Activated naive CD4-positive, alpha-beta T cell treated with anti-CD3 and anti-CD28 coated beads, Interleukin-2, amount 50 U/mL, for 72 hours (primary cell): ENCODE measurements around the gene SCAF11. TPM values are rescaled to one million over a fixed set of nuclear protein-coding genes. Genes with fewer than 3 reads are reported as not detected.
"Not testable (repeated sequence)": the region's sequence is repeated elsewhere in the genome, so short reads cannot be mapped to it uniquely, and the experiment has no call there.

Source experiments
- ATAC-seq, 2 donors: fragments of 150-1000 bp; cut with Tn5 transposase; 2 replicates each; pipeline ENCODE4 v1.10.0; 2021; ENCODE audit warnings: mild to moderate bottlenecking in 2 of 2, moderate library complexity in 2 of 2
- DNase-seq, 2 donors: peaks; one replicate each; pipeline ENCODE4 v3.0.0; 2021 to 2022; ENCODE audit warnings: low spot score in 2 of 2
- H3K27ac Mint-ChIP-seq, 2 donors: one replicate each; pipeline ENCODE4 v1.8.0; 2022; ENCODE audit warnings: mild to moderate bottlenecking in 2 of 2, mixed read lengths in 2 of 2
- H3K36me3 Mint-ChIP-seq, 2 donors: one replicate each; pipeline ENCODE4 v1.8.0; 2022; ENCODE audit warnings: mixed read lengths in 2 of 2
- H3K9me3 Mint-ChIP-seq, 2 donors: one replicate each; pipeline ENCODE4 v1.8.0; 2022; ENCODE audit warnings: mixed read lengths in 2 of 2
- total RNA-seq, 2 donors: library from RNA; stranded (reverse); gene quantifications; one replicate each; pipeline ENCODE4 v1.2.3, GENCODE V29; 2022

Gene SCAF11, protein sequence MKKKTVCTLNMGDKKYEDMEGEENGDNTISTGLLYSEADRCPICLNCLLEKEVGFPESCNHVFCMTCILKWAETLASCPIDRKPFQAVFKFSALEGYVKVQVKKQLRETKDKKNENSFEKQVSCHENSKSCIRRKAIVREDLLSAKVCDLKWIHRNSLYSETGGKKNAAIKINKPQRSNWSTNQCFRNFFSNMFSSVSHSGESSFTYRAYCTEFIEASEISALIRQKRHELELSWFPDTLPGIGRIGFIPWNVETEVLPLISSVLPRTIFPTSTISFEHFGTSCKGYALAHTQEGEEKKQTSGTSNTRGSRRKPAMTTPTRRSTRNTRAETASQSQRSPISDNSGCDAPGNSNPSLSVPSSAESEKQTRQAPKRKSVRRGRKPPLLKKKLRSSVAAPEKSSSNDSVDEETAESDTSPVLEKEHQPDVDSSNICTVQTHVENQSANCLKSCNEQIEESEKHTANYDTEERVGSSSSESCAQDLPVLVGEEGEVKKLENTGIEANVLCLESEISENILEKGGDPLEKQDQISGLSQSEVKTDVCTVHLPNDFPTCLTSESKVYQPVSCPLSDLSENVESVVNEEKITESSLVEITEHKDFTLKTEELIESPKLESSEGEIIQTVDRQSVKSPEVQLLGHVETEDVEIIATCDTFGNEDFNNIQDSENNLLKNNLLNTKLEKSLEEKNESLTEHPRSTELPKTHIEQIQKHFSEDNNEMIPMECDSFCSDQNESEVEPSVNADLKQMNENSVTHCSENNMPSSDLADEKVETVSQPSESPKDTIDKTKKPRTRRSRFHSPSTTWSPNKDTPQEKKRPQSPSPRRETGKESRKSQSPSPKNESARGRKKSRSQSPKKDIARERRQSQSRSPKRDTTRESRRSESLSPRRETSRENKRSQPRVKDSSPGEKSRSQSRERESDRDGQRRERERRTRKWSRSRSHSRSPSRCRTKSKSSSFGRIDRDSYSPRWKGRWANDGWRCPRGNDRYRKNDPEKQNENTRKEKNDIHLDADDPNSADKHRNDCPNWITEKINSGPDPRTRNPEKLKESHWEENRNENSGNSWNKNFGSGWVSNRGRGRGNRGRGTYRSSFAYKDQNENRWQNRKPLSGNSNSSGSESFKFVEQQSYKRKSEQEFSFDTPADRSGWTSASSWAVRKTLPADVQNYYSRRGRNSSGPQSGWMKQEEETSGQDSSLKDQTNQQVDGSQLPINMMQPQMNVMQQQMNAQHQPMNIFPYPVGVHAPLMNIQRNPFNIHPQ (N-terminal part only)
- total RNA-seq, result 100 to 1,000 TPM; 121 to 123 TPM

DNA sequence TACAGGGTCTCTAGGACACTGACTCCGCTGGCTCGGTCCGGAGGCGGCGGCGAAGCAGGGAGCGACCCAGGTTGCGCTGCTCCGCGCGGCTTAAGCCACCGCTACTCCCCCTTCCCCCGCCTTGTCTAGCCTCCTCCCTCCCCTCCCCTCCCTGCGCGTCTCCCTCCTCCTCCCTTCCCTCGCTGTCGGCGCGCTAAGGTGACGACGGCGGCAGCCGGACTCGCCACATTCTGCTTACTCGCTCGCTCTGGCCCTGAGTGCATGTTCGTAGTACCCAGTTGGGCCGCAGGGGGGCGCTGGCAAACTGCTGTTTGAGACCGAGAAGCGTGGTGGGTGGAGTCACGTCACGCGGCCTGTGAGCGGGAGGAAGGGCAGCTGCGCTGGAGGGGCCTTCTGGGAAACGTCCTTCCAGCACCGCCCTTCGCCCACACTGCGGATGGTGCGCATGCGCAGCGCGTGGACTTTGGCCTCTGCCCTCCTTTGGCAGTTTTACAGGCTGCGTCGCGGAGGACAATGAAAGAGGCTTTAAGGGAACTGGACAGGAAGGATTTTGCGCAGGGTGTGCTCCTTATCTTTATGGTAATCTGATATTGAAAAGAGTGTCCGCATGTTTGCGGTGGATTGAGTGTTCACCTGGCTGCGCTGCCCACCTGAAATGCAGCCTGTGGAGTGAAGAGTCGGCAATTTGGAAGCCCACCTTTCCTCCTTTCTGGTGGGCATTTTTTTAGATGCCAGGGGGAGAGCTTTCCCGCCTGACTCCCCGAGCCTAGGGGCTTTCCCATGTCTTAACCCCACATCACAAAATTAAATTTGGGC lies at the start of gene SCAF11:
TSS of gene SCAF11 (minus strand) at position 107 of the 816 bp plus-strand sequence. CDS start 26,407 bp downstream, outside the sequence.
- H3K36me3 Mint-ChIP-seq, result peaks cover 30 to 34% of the 10 kb centered on the region in 2 donors
- ATAC-seq (peak; percentile 84 to 87), DNase-seq (peak; percentile 100)
- H3K9me3 Mint-ChIP-seq, result peaks cover 0 to 12% of the 10 kb centered on the region in 2 donors
- peak within 1 kb of the TSS; percentile 92 to 100 for H3K27ac Mint-ChIP-seq

GRCh38 chr12:46037066-46037465 lies 46.7 kb upstream of the SCAF11 start:
- H3K9me3 Mint-ChIP-seq, ATAC-seq, DNase-seq, H3K27ac Mint-ChIP-seq: not testable (repeated sequence)
- H3K36me3 Mint-ChIP-seq, result peaks cover 7 to 15% of the 10 kb centered on the region in 2 donors

DNA sequence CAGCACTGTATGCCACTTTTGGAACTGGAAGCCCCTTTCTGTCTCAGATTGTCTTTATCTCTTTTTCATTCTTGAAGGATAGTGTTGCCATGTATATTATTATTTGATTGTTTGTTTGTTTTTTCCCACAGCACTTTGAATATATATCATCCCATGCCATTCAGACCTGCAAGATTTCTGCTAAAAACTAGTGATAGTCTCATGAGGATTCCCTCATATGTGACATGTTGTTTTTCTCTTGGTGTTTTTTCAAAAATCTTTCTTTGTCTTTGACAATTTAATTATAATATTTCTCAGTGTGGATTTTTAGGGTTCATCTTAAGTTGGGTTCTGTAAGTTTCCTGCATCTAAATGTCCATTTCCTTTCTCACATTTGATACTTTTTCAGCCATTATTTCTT lies 36.8 kb upstream of the SCAF11 start:
- Mint-ChIP-seq H3K9me3 (peaks cover 26 to 31% of the 10 kb centered on the region in 2 donors), H3K27ac (no peak overlapping the region), H3K36me3 (peaks cover 34 to 53% of the 10 kb centered on the region in 2 donors)
- no peak for ATAC-seq
- no peak for DNase-seq

GRCh38 chr12:46024099-46024498 lies 33.7 kb upstream of the SCAF11 start:
- H3K9me3 Mint-ChIP-seq, result peaks cover 29 to 37% of the 10 kb centered on the region in 2 donors
- ATAC-seq, result no peak
- no peak for DNase-seq
- no peak overlapping the region for H3K27ac Mint-ChIP-seq
- peaks cover 39 to 57% of the 10 kb centered on the region in 2 donors for H3K36me3 Mint-ChIP-seq

DNA sequence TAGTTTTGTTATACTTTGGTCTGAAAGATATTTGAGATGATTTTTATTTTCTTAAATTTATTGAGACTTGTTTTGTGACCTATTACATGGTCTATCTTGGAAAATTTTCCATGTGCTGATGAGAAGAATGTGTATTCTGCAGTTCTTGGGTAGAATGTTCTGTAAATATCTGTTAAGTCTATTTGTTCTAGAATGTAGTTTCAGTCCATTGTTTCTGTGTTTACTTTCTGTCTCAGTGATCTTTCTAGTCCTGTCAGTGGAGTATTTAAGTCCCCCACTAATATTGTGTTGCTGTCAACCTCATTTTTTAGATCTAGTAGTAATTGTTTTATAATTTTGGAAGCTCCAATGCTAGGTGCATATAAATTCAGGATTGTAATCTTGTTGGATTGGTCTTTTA lies 30.4 kb upstream of the SCAF11 start:
- ATAC-seq (no peak), DNase-seq (no peak)
- Mint-ChIP-seq H3K27ac (no peak overlapping the region), H3K9me3 (peaks cover 16 to 18% of the 10 kb centered on the region in 2 donors), H3K36me3 (peaks cover 19 to 30% of the 10 kb centered on the region in 2 donors)

DNA sequence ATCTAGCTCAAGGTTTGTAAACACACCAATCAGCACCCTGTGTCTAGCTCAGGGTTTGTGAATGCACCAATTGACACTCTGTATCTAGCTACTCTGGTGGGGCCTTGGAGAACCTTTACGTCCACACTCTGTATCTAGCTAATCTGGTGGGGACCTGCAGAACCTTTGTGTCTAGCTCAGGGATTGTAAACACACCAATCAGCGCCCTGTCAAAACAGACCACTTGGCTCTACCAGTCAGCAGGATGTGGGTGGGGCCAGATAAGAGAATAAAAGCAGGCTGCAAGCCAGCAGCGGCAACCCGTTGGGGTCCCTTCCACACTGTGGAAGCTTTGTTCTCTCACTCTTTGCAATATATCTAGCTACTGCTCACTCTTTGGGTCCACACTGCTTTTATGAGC lies 28.3 kb upstream of the SCAF11 start:
- not testable (repeated sequence) for H3K27ac Mint-ChIP-seq

GRCh38 chr12:46017866-46018375 lies 27.5 kb upstream of the SCAF11 start:
- not testable (repeated sequence) for H3K27ac Mint-ChIP-seq, ATAC-seq, DNase-seq
- peaks cover 14 to 19% of the 10 kb centered on the region in 2 donors for H3K36me3 Mint-ChIP-seq
- peaks cover 7 to 13% of the 10 kb centered on the region in 2 donors for H3K9me3 Mint-ChIP-seq

More for the DNA sequence above, 28.3 kb upstream of the SCAF11 start:
- not testable (repeated sequence) for DNase-seq, ATAC-seq
- Mint-ChIP-seq H3K36me3 (peaks cover 14 to 19% of the 10 kb centered on the region in 2 donors), H3K9me3 (peaks cover 7 to 13% of the 10 kb centered on the region in 2 donors)

DNA sequence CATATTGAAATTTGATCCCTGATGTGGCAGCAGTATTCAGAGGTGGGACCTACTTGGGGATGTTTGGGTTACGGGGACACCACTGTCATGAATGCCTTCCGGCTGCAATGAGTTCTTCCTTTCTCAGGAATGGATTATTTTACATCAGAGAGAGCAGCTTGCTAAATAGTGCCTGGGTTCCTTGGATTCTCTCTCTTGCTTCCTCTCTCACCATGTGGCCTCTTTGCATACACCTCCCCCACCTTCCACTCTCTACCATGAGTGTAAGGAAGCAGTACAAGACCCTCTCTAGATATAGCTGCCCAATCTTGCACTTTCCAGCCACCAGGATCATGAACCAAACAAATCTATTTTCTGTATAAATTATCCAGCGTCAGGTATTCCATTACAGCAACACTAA lies 15.4 kb upstream of the SCAF11 start:
- ATAC-seq, result no peak
- Mint-ChIP-seq H3K9me3 (no peaks in the 10 kb centered on the region), H3K36me3 (no peaks in the 10 kb centered on the region), H3K27ac (no peak overlapping the region)
- no peak for DNase-seq

DNA sequence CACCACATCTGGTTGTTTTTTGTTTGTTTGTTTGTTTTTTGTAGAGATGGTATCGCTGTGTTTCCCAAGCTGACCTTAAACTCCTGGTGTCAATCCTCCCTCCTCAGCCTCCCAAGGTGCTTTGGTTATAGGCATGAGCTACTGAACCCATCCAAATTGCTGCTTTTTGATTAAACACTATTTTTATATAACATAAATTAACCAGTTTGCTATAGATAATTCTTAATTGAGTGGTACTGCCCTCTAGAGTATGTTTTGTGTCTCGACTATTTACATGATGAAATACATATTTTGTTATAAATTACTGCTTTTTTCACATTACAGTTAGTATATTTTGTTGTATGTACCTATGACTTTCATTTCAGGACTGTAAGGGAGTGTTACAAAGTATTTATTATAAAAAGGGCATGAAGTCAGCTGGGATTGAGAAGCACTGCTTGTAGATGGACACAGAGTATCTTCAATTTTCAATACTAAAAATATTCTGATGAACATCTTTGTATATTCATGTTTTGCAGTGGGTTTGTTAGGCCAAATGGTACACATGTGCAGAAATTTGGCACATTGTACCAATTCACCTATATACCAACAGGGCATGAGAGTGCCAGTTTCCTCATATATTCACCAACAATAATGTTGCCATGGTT lies 14.9 kb upstream of the SCAF11 start:
- Mint-ChIP-seq H3K36me3 (no peaks in the 10 kb centered on the region), H3K27ac (no peak overlapping the region), H3K9me3 (no peaks in the 10 kb centered on the region)
- ATAC-seq, result no peak
- no peak for DNase-seq

DNA sequence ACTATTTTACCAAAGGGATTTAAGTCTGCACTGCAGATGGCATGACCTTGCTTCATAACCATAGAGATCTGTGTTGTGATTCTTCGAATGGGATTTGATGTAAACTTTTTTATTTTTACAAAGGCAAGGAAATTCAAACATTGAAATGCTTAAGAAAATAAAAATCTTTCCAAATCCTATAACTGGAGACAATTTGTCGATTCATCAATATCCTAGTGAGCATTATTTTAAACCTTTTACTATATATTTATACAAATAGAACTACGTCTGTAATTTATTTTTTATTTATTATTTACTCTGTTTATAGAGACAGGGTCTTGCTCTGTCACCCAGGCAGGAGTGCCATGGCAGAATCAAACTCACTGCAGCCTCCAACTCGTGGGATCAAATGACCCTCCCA lies 14.3 kb upstream of the SCAF11 start:
- H3K27ac Mint-ChIP-seq, result no peak overlapping the region
- no peak for DNase-seq
- no peak for ATAC-seq
- no peaks in the 10 kb centered on the region for H3K36me3 Mint-ChIP-seq
- H3K9me3 Mint-ChIP-seq, result no peaks in the 10 kb centered on the region

- not testable (repeated sequence) for ATAC-seq, H3K9me3 Mint-ChIP-seq, H3K27ac Mint-ChIP-seq, H3K36me3 Mint-ChIP-seq, DNase-seq
Observed at GRCh38 chr12:46000076-46000475, 9.7 kb upstream of the SCAF11 start.

- DNase-seq (no peak), ATAC-seq (no peak)
- Mint-ChIP-seq H3K36me3 (peaks cover 12 to 17% of the 10 kb centered on the region in 2 donors), H3K9me3 (no peaks in the 10 kb centered on the region), H3K27ac (no peak overlapping the region)
Observed at GRCh38 chr12:45994736-45995135, 4.4 kb upstream of the SCAF11 start.

DNA sequence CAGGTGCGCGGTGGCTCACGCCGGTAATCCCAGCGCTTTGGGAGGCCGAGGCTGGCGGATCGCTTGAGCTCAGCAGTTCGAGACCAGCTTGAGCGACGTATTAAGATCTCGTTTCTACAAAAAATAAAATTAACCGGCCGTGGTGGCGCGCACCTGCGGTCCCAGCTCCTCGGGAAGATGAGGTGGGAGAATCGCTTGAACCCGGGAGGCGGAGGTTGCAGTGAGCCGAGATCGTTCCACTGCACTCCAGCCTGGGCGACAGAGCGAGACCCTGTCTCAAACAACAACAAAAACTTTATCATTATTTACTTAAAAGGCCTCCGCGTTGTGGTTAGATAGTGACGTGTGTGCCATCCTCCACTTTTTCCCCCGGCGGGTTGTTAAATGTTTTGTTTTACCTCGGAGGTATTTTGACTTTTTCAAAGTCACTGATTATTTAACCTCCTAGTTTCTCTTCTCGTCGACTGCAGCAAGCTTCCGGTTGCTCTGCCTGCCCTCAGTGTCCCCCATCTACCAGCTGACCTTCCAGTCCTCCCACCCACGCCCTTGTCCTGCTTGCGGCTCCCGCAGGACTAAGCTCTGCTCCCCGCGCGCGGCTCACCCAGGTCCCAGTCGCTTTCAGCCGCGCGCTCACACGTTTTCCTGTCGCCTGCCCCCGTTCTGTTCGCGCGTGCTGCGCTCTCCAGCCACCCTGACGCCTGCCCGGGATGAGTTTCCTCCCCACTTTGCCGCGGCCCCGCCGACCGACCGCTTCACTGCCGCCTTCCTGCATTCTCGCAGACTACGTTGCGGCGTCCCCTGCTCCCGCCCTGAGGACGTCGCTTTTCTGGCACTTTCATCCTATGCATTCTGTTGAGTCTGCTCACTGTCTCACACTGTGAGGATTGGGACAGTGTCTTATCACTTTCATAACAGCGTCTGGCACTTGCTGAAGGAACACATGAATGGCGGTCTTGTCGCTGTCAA lies 1.2 kb upstream of the SCAF11 start:
- H3K9me3 Mint-ChIP-seq, result peaks cover 0 to 3% of the 10 kb centered on the region in 2 donors
- H3K27ac Mint-ChIP-seq, result peak overlapping the region; percentile 92 to 100
- ATAC-seq (peak; percentile 29 to 38), DNase-seq (peak; percentile 73 to 85)
- peaks cover 21 to 25% of the 10 kb centered on the region in 2 donors for H3K36me3 Mint-ChIP-seq
